HG03575 (cell line): ENCODE measurements around the gene BAG5.

Source experiments
- ATAC-seq: cut with Tn5 transposase; IDR thresholded peaks from one replicate; pipeline ENCODE4 v1.9.1; 2021; ENCODE audit not compliant: unreplicated experiment, insufficient number of reproducible peaks, low FRiP score; ENCODE audit errors: extremely low read depth

BAG5 gene

DNA sequence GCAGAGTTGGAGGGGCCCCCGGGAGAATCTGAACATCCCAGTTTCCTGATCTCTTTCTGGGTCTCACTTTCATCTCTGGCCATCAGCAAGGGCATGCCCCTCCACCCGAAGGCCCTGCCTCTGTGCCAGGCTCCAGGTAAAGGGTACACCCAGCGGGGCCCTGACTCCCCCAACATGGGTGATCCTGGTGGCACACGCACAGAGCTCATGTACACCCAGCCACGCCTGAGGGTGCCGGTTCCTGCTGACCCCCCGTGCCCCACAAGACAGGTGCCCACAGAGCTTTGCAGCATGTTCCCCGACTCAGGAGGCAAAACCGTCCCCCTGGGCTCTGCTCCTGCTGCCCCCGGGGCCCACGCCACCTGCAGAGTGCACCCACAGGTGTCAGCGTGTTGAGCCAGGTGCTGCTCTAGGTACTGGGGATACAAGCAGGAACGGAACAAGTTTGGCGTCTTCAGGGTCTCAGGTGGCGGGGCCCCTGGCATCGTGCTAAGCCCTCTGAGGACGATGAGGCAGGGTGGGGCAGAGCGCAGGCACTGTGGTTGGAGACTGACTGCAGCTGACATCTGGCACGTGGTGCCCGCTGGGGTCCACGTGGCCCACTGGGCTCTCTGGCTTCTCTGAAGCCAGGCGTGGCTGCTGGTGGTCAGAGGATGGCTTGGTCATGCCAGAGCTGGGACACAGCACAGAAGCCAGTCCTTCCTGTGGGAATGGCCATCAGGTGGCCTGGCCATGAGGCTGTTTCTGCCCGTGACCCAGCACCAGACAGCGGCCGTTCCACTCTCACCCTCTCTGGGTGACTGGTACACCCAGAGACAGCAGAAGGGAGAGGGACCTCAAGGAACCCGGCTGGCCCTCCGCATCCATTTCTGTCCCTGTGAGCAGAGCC, 13.8 kb downstream of the BAG5 start:
- ATAC-seq = no peak

DNA sequence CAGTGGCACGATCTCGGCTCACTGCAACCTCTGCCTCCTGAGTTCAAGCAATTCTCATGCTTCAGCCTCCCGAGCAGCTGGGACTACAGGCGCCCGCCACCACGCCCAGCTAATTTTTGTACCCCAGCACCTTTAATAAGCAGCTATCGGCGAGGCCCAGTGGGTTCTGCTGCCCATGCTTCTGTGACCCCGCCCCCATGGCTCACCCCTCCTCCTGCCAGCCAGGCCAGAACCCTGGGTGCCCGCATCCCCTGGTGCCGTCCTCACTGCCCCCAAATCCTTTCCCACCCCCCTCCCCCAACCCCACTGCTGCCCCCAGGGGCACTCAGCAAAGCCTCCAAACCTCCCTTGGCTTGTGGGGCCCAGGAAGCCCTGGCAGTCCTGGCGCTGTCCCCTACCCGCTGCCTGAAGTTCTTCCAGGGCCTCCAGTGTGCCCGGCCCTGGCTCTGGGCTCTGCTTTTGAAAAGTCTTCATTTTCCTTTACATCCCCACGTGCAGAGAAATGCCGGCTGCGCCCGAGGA, 14.5 kb downstream of the BAG5 start:
- ATAC-seq = no peak

DNA sequence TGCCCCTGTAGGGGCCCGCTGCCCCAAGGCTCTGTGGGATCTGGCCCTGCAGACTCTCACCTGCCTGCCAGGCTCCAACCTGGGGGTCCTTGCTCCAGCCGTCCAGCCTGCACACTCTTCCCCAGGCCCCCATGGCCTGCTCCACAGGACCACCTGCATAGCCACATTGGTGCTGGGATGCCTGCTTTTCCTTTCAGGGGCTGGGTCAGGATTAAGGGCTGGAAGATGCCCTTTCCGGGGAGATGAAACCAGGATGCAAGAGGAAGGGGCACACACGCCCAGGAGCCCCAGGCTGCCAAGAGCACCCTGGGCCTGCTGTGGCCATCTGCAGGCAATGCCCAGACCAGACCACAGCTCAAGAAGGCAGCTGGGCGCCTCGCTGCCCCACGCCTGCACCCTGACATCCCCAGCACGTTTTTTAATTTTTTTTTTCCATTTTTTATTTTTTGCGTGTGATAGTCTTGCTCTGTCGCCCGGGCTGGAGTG, 15.0 kb downstream of the BAG5 start:
- no peak for ATAC-seq

DNA sequence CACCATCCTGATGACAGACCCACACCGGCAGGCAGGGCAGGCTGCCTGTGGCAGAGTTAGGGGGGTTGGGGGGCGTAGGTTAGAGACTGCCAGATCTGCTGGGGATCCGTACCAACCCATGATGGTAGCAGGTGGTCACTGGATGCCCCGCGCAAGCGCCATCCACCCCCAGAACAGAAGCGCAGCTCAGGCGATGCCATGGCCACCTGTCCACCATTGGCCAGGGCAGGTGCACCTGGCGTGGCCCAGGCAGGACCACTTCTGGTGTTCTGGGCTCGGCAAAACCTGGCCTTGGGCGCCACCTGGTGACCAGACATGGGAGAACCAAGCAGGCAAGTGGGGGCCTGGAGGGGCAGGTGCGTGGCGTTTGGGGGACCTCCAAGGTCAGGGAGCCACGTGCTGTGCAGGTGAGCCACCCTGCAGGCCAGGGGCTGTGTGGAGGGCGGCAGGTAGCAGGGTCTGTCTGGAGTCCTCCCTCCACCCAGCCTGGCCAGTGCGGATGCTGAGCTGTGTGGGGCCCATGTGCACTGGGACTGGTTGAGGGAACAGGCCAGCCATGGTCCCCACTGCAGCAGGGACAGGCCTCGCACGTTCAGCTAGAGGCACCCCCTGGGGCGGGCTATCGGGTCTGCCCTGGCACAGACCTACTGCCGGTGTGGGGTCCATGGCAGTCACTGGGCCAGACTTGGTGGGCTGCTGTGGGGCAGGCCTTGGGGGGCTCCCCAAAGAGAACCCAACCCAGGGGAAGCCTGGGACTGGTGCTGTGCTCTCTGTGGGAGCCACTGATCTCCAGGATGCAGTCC, 15.6 kb downstream of the BAG5 start:
- no peak for ATAC-seq

DNA sequence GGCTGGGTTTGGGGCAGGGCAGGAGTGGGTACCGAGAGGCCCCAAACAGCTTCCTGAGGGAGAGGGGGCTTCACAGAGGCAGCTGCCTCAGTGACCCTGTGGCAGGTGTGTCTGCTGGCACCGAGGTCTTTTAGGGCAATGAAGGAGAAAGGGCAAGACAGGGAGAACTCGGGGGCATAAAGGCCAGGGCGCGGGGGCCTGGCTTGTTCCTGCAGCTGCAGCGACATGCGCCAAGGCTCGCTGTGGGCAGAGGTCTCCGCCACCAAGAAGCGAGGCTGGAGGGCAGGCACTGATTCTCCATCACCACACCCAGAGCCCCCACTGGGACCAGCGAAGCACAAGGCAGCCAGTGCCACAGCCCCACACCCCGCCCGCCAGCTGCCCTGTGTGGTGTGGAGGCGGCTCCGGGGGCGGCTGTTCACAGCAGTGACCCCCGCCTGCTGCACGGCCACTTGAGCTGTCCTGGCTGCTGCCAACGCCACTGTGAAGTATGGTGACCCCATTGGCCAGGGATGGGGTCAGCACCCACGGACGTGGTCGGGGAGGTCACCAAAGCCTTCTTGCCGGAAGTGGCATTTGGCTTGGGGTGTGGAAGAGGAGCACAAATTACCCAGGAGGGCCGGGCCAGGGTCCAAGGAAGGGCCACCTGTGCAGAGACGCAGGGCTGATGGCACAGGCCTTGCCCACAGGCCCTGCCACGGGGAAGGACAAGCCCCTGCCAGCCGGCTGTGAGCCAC, 16.4 kb downstream of the BAG5 start:
- ATAC-seq = no peak

DNA sequence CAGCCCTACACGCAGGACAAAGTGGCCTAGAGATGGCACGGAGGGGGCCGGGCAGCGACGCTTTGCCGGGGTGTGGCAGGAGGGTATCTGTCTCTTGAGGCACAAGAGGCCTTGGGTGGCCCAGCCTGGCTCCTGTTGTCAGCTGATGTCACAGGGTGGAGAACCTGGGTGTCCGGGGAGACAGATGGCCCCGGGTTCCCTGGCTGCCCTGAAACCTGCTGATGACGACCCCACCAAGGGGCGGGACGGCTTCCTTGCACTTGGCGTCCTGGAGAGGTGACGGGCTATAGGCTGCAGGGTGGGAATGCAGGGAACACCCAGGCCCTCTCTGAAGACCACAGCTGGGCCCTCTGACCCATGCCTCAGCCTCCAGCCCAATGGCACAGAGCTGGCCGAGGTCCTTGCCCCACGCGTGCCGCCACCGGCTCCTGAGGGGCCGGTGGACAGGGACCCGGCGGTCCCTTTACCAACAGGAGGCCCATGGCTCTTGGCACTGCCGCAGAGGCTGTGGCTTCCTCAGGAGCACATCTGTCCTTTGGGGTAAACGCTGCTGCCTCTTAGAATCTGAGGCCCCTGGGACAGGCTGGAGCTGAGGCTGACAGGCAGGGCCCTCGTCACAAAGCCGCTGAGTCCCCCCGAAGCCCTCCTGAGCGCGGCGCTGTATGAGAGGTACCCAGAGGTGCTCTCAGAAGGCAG, 17.1 kb downstream of the BAG5 start:
- ATAC-seq = no peak

DNA sequence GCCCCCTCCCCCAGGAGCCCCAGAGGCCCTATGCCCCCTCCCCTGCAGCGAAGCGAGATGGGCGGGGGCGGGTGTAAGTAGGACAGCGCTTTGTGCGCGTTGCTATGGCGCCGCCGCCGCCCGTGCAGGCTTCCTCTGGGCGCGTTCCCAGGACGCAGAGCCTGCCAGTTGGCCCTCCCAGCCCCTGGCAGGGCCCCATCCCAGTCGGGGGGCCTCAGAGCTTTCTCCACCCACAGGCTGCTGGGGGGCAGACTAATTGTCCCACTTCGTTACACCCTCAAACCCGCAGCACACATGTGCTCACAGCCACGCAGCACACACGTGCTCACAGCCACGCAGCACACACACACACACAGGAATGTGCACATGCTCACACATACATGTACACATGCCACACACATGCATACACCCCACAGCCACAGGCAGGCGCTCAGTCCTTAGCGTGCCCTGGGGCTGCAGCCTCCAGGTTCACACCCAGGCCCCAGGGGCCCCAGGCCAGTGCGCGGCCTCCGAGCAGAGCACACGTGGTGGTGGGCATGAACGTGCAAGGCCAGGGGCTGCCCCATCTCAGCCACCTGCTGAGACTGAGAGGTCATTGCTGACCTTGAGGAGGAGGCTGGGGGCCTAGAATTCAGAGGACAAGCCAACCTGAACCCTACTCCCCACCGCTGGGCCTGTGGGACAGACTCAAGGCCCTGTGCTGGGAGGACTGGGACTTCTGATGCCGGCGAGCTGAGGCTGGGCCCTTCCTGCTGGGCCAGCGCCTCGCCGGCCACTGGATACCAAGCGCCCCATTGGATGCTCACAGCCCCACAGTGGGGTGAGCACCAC, 17.9 kb downstream of the BAG5 start:
- no peak for ATAC-seq

DNA sequence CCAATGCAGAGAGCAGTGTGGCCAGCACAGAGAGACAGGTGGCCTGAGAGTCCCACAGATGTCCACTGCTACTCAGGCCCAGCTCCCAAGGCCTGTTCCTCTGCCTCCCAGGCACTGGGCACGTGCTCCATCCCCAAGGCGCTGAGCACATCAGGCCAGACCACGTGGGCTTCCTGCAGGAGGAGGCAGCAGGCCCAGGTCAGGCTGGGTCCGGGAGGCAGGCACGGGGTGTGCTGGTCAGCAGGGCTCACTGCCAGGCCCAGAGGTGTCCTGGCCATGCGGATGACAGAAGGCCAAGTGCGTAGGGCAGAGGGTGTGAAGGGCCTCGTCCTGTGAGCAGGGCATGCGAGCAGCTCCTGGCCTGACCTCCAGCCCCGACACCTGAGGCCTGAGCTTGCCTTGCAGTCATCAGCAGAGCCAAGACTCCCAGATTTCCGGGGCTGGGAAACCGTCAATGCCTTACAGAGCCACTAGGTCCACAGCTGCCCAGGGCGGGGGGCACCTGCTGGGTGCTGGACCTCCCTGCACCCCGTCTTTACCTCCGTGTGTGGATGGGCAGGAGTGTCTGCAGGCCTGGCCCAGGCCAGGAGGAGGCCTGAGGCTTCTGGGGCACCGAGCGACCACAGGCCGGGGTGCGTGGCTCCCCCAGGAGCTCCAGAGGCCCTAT, 18.6 kb downstream of the BAG5 start:
- no peak for ATAC-seq

DNA sequence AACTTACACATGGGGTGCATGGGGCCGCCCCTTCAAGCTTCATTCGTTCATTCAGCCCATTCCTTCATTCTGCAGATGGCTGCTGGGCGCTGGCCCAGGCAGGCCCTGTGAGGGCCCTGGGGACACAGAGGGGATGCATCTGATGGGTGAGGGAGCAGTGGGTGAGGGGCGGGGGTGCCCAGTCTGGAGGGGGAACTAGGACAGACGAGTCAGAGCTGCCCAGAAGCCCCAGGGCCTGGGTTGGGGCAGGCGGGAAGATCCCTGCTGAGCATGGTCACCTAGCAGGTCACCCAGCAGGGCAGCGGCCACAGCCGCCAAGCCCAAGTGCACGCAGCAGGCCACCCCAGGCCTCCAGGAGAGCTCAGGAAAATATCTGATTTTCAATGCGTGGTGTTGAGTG, 19.3 kb downstream of the BAG5 start:
- no peak for ATAC-seq

DNA sequence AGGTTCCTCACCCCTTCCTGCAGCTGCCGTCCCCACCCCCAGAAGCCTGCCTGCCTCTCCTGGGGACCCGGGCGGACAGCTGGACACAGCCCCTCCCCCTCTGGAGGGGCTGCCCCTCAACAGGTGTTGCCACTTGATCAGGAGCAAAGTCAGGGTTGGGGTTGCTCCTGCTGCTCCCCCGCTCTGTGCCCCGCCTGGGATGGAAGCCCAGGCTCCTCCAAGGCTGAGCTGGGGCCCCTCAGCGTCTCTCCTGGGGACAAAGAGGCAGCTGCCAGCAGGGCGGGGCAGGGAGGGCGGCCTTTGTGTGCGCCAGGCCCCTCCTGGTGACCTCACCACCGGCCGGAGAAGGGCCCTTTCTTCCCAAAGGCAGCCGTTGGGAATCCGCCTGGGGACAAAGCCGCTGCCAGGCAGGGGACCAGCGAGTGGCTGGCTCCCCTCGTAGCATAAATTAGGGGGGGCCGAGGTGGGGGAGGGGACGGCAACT, 19.8 kb downstream of the BAG5 start:
- ATAC-seq = no peak

DNA sequence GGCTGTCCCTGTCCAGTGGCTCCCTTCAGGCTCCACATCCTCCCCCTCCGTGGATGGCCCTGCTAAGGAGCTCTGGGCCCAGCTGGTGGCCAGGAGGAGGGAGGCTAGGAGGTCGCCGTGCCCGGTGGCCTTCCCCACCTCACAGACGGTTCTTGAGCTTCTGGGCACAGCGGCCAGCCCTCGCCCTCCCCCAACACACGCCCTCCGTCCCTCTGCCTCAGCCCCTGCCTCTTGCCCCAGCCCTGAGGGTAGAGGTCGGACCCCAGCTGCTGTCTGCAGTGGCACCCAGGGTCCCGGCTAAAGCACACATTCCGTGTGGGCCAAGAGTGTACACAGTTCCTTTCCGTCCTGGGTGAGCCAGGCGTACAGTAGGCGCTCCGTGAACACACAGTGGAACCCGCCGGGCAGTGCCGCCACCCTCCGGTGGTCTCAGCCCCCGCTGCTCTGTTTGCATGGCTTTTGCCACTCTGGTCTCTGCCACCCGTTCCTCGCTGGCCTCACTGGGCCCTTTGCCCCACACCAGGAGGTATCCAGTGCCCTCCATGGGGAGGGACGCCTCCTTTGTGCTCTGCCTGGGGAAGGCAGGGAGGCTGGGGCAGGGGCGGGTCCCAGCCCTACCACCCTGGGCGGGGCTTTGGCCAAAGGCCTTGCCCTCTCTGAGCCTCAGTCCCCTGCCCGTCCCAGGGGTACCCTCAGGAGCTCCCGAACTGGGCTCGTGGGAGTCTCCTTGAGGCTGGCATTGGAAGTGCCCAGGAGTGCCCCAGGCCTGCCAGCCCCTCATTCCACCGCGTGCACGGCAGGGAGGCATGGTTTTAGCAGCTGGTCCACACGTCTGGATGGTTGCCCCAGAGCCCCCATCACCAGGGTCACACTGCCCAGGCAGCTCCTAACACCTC, 20.5 kb downstream of the BAG5 start:
- ATAC-seq = no peak

DNA sequence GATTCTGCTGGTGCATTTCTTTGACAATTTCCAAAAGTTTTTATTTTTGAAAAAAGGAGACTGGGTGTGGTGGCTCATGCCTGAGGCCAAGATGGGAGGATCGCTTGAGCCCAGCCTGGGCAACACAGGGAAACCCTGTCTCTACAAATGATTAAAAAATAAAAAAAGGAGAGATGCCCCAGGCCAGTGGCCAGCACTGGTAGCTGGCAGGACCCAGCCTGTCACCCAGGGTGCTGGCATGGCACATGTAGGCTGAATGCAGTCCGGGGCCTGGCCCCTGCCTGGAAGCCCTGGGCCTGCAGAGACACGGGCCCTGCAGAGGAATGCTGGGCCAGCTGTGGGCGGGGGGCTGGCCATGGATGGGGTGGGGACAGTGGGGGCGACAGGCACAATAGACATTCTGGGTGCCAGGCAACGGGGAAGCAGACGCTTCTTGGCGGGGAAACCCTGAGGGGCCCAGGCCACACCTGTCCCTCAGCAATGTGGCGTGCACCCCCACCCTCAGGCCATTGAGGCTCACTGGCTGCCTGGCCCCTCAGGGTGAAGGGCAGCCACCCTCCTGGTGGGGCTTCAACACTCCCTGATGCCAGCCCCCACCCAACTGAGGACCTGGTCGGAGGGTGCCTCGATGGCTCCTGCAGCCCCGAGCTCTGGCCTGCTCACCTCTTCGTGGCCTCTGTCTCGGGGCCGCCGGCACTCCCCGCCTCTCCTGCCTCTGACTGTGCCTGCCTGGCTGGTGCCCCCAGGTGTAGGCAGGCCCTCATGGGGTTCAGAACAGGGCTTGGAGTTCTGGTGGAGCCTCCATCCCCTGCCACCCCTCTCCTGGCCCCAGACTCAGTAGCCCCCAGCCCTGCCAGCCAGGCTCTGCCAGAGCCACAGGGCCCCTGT, 21.4 kb downstream of the BAG5 start:
- no peak for ATAC-seq

DNA sequence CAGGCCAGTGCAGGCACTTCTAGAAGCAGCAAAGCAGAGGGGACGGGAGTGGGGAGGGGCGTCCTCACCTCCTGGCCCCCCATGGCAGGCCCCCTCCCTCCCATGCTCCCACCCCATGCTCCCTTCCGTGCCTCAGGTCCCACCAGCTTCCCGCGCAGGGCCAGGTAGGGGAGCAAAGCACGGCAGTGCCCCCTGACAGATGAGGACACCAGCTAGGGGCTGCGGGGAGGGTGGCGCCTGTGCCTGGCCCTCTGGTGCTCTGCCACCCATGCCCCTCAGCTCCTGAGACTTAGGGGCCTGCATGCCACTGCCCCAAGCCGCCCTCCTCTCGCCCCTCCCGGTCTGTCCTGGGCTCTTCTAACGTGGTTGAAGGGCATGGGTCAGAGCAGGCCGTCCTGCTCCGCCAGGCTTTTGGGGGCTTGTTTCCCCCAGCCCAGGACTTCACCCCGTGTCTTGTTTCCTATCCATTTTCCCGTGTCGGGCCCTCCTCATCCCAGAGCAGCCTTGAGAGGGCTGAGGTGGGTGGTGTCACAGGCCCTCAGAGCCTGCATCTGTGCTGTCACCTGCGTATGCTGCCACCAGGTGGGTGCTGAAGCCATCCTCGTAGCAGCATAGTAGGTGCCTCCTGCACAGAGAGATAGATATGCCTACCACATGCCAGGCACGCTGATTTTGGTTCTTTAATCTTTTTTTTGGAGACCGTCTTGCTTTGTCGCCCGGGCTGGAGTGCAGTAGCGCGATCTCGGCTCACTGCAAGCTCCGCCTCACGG, 23.2 kb downstream of the BAG5 start:
- no peak for ATAC-seq

DNA sequence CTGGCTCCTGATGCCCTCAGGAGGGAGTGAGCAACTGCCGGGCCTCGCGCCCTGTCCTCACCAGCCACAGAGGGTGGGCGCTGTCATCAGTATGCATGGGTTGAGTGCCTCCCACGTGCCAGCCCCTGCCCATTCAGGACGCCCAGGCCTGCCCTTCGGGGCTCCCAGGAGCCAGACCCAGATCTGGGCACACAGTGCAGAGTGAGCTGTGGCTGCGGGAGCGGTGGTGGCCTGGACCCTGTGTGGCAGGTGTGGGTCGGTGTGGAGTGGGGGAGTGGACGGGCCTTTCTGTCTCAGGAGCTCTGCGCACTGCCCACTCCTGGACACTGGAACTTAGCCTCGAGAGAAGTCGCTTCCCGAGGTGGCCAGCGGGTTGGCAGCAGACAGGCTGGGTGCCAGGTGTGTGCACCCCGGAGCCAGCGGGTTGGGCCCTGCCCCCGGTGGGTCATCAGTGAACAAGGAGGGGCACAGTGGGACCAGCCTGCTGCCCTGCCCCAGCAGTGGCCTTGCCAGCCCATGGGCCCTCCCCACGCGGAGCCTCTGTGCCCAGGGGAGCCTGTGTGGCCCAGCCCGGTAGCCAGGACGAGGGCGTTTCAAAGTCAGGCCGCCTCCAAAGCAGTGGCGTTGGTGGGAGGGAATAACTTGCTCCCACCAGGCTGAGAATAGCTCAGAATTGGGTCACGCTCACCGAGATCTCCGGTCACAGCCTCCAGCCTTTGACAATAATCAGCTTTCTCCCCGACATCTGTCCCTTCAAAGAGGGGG, 24.0 kb downstream of the BAG5 start:
- ATAC-seq = no peak
